T-helper 1 cell treated with Interleukin-12 subunit alpha and Interleukin-12 subunit beta and Interleukin-4 antibody, amounts not matched to agents 30 μg/mL and 1 μg/mL, for 36 hours (primary cell): ENCODE data around the gene CAMTA1.
"Not testable (repeated sequence)": the region's sequence is repeated elsewhere in the genome, so short reads cannot be mapped to it uniquely, and the experiment has no call there.

Experiments used
- H3K27ac Mint-ChIP-seq: one replicate; pipeline ENCODE4 v1.8.0; 2021; ENCODE audit warnings: mild to moderate bottlenecking, mixed read lengths
- H3K27me3 Mint-ChIP-seq: one replicate; pipeline ENCODE4 v1.8.0; 2021; ENCODE audit warnings: low read depth, mixed read lengths
- H3K36me3 Mint-ChIP-seq: one replicate; pipeline ENCODE4 v1.8.0; 2021; ENCODE audit warnings: low read depth, mixed read lengths
- H3K4me1 Mint-ChIP-seq: one replicate; pipeline ENCODE4 v1.8.0; 2021; ENCODE audit warnings: low read depth, mixed read lengths
- H3K4me3 Mint-ChIP-seq: one replicate; pipeline ENCODE4 v1.8.0; 2021; ENCODE audit warnings: mild to moderate bottlenecking, moderate library complexity, mixed read lengths
- H3K9me3 Mint-ChIP-seq: one replicate; pipeline ENCODE4 v1.8.0; 2021; ENCODE audit warnings: mixed read lengths

The CAMTA1 gene

GRCh38 chr1:6813165-6813564 lies 27.9 kb downstream of the CAMTA1 start:
- Mint-ChIP-seq H3K9me3 (no peaks in the 10 kb centered on the region), H3K4me1 (peaks cover 4% of the 10 kb centered on the region), H3K27me3 (no peaks in the 10 kb centered on the region), H3K36me3 (no peaks in the 10 kb centered on the region), H3K27ac (no peak overlapping the region), H3K4me3 (no peak overlapping the region)

- Mint-ChIP-seq H3K27me3 (no peaks in the 10 kb centered on the region), H3K9me3 (no peaks in the 10 kb centered on the region), H3K4me1 (peaks cover 14% of the 10 kb centered on the region), H3K27ac (no peak overlapping the region), H3K4me3 (no peak overlapping the region), H3K36me3 (no peaks in the 10 kb centered on the region)
Measured at GRCh38 chr1:6815726-6816125, 30.5 kb downstream of the CAMTA1 start.

GRCh38 chr1:6819246-6820040 lies 34.2 kb downstream of the CAMTA1 start:
- H3K9me3 Mint-ChIP-seq: no peaks in the 10 kb centered on the region
- H3K4me1 Mint-ChIP-seq: peaks cover 18% of the 10 kb centered on the region
- H3K36me3 Mint-ChIP-seq: no peaks in the 10 kb centered on the region
- H3K4me3 Mint-ChIP-seq: no peak overlapping the region
- no peak overlapping the region for H3K27ac Mint-ChIP-seq
- H3K27me3 Mint-ChIP-seq: no peaks in the 10 kb centered on the region

GRCh38 chr1:6820899-6821298 lies 35.6 kb downstream of the CAMTA1 start:
- Mint-ChIP-seq H3K4me3 (no peak overlapping the region), H3K36me3 (peaks cover 4% of the 10 kb centered on the region), H3K27me3 (no peaks in the 10 kb centered on the region), H3K4me1 (peaks cover 18% of the 10 kb centered on the region), H3K27ac (no peak overlapping the region), H3K9me3 (no peaks in the 10 kb centered on the region)

GRCh38 chr1:6822530-6823359 lies 37.5 kb downstream of the CAMTA1 start:
- H3K4me1 Mint-ChIP-seq: peaks cover 14% of the 10 kb centered on the region
- H3K27me3 Mint-ChIP-seq: no peaks in the 10 kb centered on the region
- H3K36me3 Mint-ChIP-seq: peaks cover 5% of the 10 kb centered on the region
- H3K9me3 Mint-ChIP-seq: no peaks in the 10 kb centered on the region
- no peak overlapping the region for H3K4me3 Mint-ChIP-seq
- H3K27ac Mint-ChIP-seq: no peak overlapping the region

- H3K27me3 Mint-ChIP-seq: no peaks in the 10 kb centered on the region
- H3K27ac Mint-ChIP-seq: no peak overlapping the region
- no peak overlapping the region for H3K4me3 Mint-ChIP-seq
- no peaks in the 10 kb centered on the region for H3K9me3 Mint-ChIP-seq
- H3K4me1 Mint-ChIP-seq: peaks cover 14% of the 10 kb centered on the region
- H3K36me3 Mint-ChIP-seq: peaks cover 5% of the 10 kb centered on the region
Measured at GRCh38 chr1:6823793-6824192, 38.5 kb downstream of the CAMTA1 start.

- Mint-ChIP-seq H3K27ac (no peak overlapping the region), H3K4me1 (peaks cover 9% of the 10 kb centered on the region), H3K4me3 (no peak overlapping the region), H3K9me3 (no peaks in the 10 kb centered on the region), H3K27me3 (no peaks in the 10 kb centered on the region), H3K36me3 (peaks cover 5% of the 10 kb centered on the region)
Measured at GRCh38 chr1:6824665-6825368, 39.6 kb downstream of the CAMTA1 start.

- no peak overlapping the region for H3K4me3 Mint-ChIP-seq
- H3K27me3 Mint-ChIP-seq: no peaks in the 10 kb centered on the region
- H3K4me1 Mint-ChIP-seq: peaks cover 2% of the 10 kb centered on the region
- no peaks in the 10 kb centered on the region for H3K9me3 Mint-ChIP-seq
- H3K36me3 Mint-ChIP-seq: peaks cover 5% of the 10 kb centered on the region
- H3K27ac Mint-ChIP-seq: no peak overlapping the region
Measured at GRCh38 chr1:6825828-6826227, 40.6 kb downstream of the CAMTA1 start.

GRCh38 chr1:6827079-6827478 lies 41.8 kb downstream of the CAMTA1 start:
- Mint-ChIP-seq H3K4me1 (peaks cover 2% of the 10 kb centered on the region), H3K9me3 (no peaks in the 10 kb centered on the region), H3K27ac (no peak overlapping the region), H3K4me3 (no peak overlapping the region), H3K36me3 (peaks cover 5% of the 10 kb centered on the region), H3K27me3 (no peaks in the 10 kb centered on the region)

- H3K9me3 Mint-ChIP-seq: no peaks in the 10 kb centered on the region
- no peaks in the 10 kb centered on the region for H3K27me3 Mint-ChIP-seq
- peaks cover 2% of the 10 kb centered on the region for H3K4me1 Mint-ChIP-seq
- H3K4me3 Mint-ChIP-seq: no peak overlapping the region
- H3K36me3 Mint-ChIP-seq: peaks cover 5% of the 10 kb centered on the region
- no peak overlapping the region for H3K27ac Mint-ChIP-seq
Measured at GRCh38 chr1:6827630-6828165, 42.4 kb downstream of the CAMTA1 start.

GRCh38 chr1:6831366-6831765 lies 46.1 kb downstream of the CAMTA1 start:
- Mint-ChIP-seq H3K4me1 (no peaks in the 10 kb centered on the region), H3K36me3 (peaks cover 1% of the 10 kb centered on the region), H3K27me3 (no peaks in the 10 kb centered on the region), H3K9me3 (no peaks in the 10 kb centered on the region), H3K27ac (no peak overlapping the region), H3K4me3 (no peak overlapping the region)

GRCh38 chr1:6832006-6832405 lies 46.8 kb downstream of the CAMTA1 start:
- not testable (repeated sequence) for H3K4me3 Mint-ChIP-seq, H3K36me3 Mint-ChIP-seq, H3K9me3 Mint-ChIP-seq, H3K27ac Mint-ChIP-seq, H3K4me1 Mint-ChIP-seq, H3K27me3 Mint-ChIP-seq

- Mint-ChIP-seq H3K4me3 (no peak overlapping the region), H3K9me3 (no peaks in the 10 kb centered on the region), H3K27me3 (no peaks in the 10 kb centered on the region), H3K27ac (no peak overlapping the region), H3K36me3 (no peaks in the 10 kb centered on the region), H3K4me1 (no peaks in the 10 kb centered on the region)
Measured at GRCh38 chr1:6832531-6833188, 47.4 kb downstream of the CAMTA1 start.

- Mint-ChIP-seq H3K4me1 (no peaks in the 10 kb centered on the region), H3K4me3 (no peak overlapping the region), H3K27me3 (no peaks in the 10 kb centered on the region), H3K9me3 (no peaks in the 10 kb centered on the region), H3K36me3 (peaks cover 2% of the 10 kb centered on the region), H3K27ac (no peak overlapping the region)
Measured at GRCh38 chr1:6833804-6834203, 48.5 kb downstream of the CAMTA1 start.
